A549 (cell line): ENCODE data around the gene VSIG1. TPM values are rescaled to one million over a fixed set of nuclear protein-coding genes. Genes with fewer than 3 reads are reported as not detected.
A peak's percentile ranks its signal among the peaks of the same experiment; 100 is the strongest.

Experiments used
- ATAC-seq, 2 experiments: fragments of 200-7000 bp in 1 of 2; fragments of >200 bp in 1 of 2; cut with Nextera tagmentation in 1 of 2; cut with Tn5 transposase in 1 of 2; 3 replicates each; pipeline versions ENCODE4 v1.8.0 to v1.9.1; 2018 to 2020; ENCODE audit warnings: mild to moderate bottlenecking in 1 of 2, moderate library complexity in 1 of 2
- CTCF ChIA-PET: fragments of 300-600 bp; sonication (Branson Sonifier 250); formaldehyde crosslinking; extraction: SDS; loops from one replicate; lab custom pipeline; 2021; ENCODE audit warnings: antibody characterized with exemption, inconsistent platforms; lab: Yijun Ruan, JAX
- POLR2A ChIA-PET: fragments of 350-600 bp; formaldehyde crosslinking; extraction: SDS; loops from one replicate; lab custom pipeline; 2021; ENCODE audit warnings: antibody characterized with exemption, inconsistent platforms; lab: Yijun Ruan, JAX
- DNase-seq, 2 experiments: peaks; one replicate each; pipeline versions ENCODE4 v3.0.0 to v3.0.0-alpha.2; 2011 to 2016; ENCODE audit warnings: low read depth in 1 of 2, low spot score in 1 of 2
- FAIRE-seq: peaks from 2 replicates; lab custom pipeline; 2011; peaks lifted over from hg19 to GRCh38; lab: Jason Lieb, UNC
- H3K27ac ChIP-seq, 2 experiments: fragments of >200 bp; sonication (Bioruptor Twin); formaldehyde crosslinking; 3 replicates each; pipeline ENCODE4 v1.5.1; 2016 to 2017
- H3K4me1 ChIP-seq: fragments of >200 bp; sonication (Bioruptor Twin); formaldehyde crosslinking; 3 replicates; pipeline ENCODE4 v1.6.1; 2016
- H3K4me2 ChIP-seq: fragments of >200 bp; sonication (Bioruptor Twin); formaldehyde crosslinking; 3 replicates; pipeline ENCODE4 v1.6.1; 2016
- H3K4me3 ChIP-seq: fragments of >200 bp; sonication (Bioruptor Twin); formaldehyde crosslinking; 3 replicates; pipeline ENCODE4 v1.5.1; 2016
- H3K9me3 ChIP-seq: fragments of >200 bp; sonication (Bioruptor Twin); formaldehyde crosslinking; 3 replicates; pipeline ENCODE4 v1.6.1; 2016
- ATOH8 ChIP-seq: fragments of 250-450 bp; sonication (Bioruptor Pico); IDR thresholded peaks from 2 replicates; pipeline ENCODE4 v1.5.0; 2020; ENCODE audit warnings: low read depth, mild to moderate bottlenecking, moderate library complexity
- BCL3 ChIP-seq: fragments of >200 bp; sonication (Bioruptor Twin); formaldehyde crosslinking; IDR thresholded peaks from 3 replicates; pipeline ENCODE4 v1.6.1; 2016
- BHLHE40 ChIP-seq: IDR thresholded peaks from 2 replicates; pipeline ENCODE4 v1.6.1; 2012; ENCODE audit warnings: low read depth, low read length, inconsistent platforms
- CBX8 ChIP-seq: fragments of 200-600 bp; sonication (generic); IDR thresholded peaks from 2 replicates; pipeline ENCODE4 v1.6.1; 2016
- CHD2 ChIP-seq: fragments of 150-350 bp; IDR thresholded peaks from 2 replicates; pipeline ENCODE4 v1.6.1; 2014; ENCODE audit warnings: low read length; ENCODE audit not compliant: partially characterized antibody
- CTCF ChIP-seq: fragments of >200 bp; sonication (Bioruptor Twin); formaldehyde crosslinking; IDR thresholded peaks from 3 replicates; pipeline ENCODE4 v1.5.1; 2016
- ELK1 ChIP-seq: fragments of 150-350 bp; IDR thresholded peaks from 2 replicates; pipeline ENCODE4 v1.6.1; 2014; ENCODE audit warnings: low read depth, mild to moderate bottlenecking, low read length
- EP300 ChIP-seq, 2 experiments: fragments of >200 bp; sonication (Bioruptor Twin); formaldehyde crosslinking; IDR thresholded peaks; 2 replicates in 1 of 2; 3 replicates in 1 of 2; pipeline ENCODE4 v1.6.1; 2016 to 2017
- ESRRA ChIP-seq: fragments of 150-350 bp; IDR thresholded peaks from 2 replicates; pipeline ENCODE4 v1.6.1; 2014; ENCODE audit warnings: mild to moderate bottlenecking, low read length, borderline replicate concordance
- HES2 ChIP-seq: fragments of >200 bp; sonication (Bioruptor Twin); formaldehyde crosslinking; IDR thresholded peaks from 2 replicates; pipeline ENCODE4 v1.6.1; 2016
- HEYL ChIP-seq: fragments of 250-450 bp; sonication (Bioruptor Pico); IDR thresholded peaks from 2 replicates; pipeline ENCODE4 v1.8.0; 2021; ENCODE audit warnings: mild to moderate bottlenecking, moderate library complexity
- HMGXB4 ChIP-seq: fragments of 250-450 bp; sonication (Bioruptor Pico); IDR thresholded peaks from 2 replicates; pipeline ENCODE4 v1.5.0; 2021; ENCODE audit warnings: mild to moderate bottlenecking, moderate library complexity, borderline replicate concordance
- HOXA7 ChIP-seq: fragments of 250-450 bp; sonication (Bioruptor Pico); IDR thresholded peaks from 2 replicates; pipeline ENCODE4 v1.5.0; 2020; ENCODE audit warnings: mild to moderate bottlenecking, moderate library complexity
- HOXB13 ChIP-seq: fragments of 250-450 bp; sonication (Bioruptor Pico); IDR thresholded peaks from 2 replicates; pipeline ENCODE4 v1.5.0; 2020; ENCODE audit warnings: low read depth, mild to moderate bottlenecking, moderate library complexity
- KDM1A ChIP-seq: fragments of 200-600 bp; sonication (generic); IDR thresholded peaks from 2 replicates; pipeline ENCODE4 v1.6.1; 2016; ENCODE audit warnings: low read depth, mild to moderate bottlenecking
- MAX ChIP-seq: IDR thresholded peaks from 2 replicates; pipeline ENCODE4 v1.6.1; 2012
- MAZ ChIP-seq: fragments of 150-350 bp; IDR thresholded peaks from 2 replicates; pipeline ENCODE4 v1.6.1; 2014; ENCODE audit warnings: antibody characterized with exemption, low read depth, low read length, borderline replicate concordance
- MYC ChIP-seq: IDR thresholded peaks from 2 replicates; pipeline ENCODE4 v1.6.1; 2012; ENCODE audit warnings: mild to moderate bottlenecking, inconsistent platforms, low read length, improper control_type of control experiment, borderline replicate concordance
- NPAS2 ChIP-seq: fragments of 250-450 bp; sonication (Bioruptor Pico); IDR thresholded peaks from 2 replicates; pipeline ENCODE4 v1.8.0; 2022; ENCODE audit warnings: mild to moderate bottlenecking, moderate library complexity, borderline replicate concordance
- PHF8 ChIP-seq: fragments of 200-600 bp; sonication (generic); IDR thresholded peaks from 2 replicates; pipeline ENCODE4 v1.6.1; 2016; ENCODE audit warnings: low read depth, mild to moderate bottlenecking, antibody characterized with exemption, moderate library complexity, borderline replicate concordance
- POLR2A ChIP-seq: IDR thresholded peaks from 2 replicates; pipeline ENCODE4 v1.6.1; 2012; ENCODE audit warnings: mild to moderate bottlenecking, low read length
- POLR2AphosphoS2 ChIP-seq: conservative IDR thresholded peaks from 2 replicates; pipeline ENCODE4 v1.6.1; 2012; ENCODE audit warnings: low read length, improper control_type of control experiment, inconsistent platforms
- REST ChIP-seq: fragments of 200-600 bp; sonication (generic); IDR thresholded peaks from 2 replicates; pipeline ENCODE4 v1.6.1; 2016; ENCODE audit warnings: antibody characterized with exemption, mild to moderate bottlenecking, moderate library complexity
- WGBS: methylation state at CpG from one replicate; pipeline ENCODE4 v1.1.6; 2017; ENCODE audit errors: missing lambda C conversion rate; 5-methylcytosine and 5-hydroxymethylcytosine counted together
- polyA plus RNA-seq, 4 experiments: library from polyadenylated mRNA; depleted of rRNA in 3 of 4; stranded (reverse); fragments of >200 nt; fragmentation: RNase III in 1 of 4; extraction: RNeasy Plus Mini Kit Qiagen cat#74134 plus additional on column Dnase treatment in 1 of 4; gene quantifications; 2 replicates in 3 of 4; 3 replicates in 1 of 4; pipeline ENCODE4 v1.2.3, GENCODE V29; 2011 to 2017

The VSIG1 gene
- polyA plus RNA-seq, 2 of the 4 experiments (the other 2 are of a cell fraction): 0.17 to 1.2 TPM

GRCh38 chrX:108059801-108060200 lies 14.9 kb downstream of the VSIG1 start:
- Histone ChIP-seq H3K4me2 (no peak overlapping the region), H3K4me1 (no peaks in the 10 kb centered on the region), H3K27ac (no peak overlapping the region), H3K4me3 (no peak overlapping the region), H3K9me3 (no peaks in the 10 kb centered on the region)
- DNase-seq (no peak), FAIRE-seq (peak; percentile 93), ATAC-seq (no peak)
- POLR2A ChIA-PET: no interaction called here
- CTCF ChIA-PET: interaction anchor here (3.0 kb wide), 1 partner anchor 39 kb away, joined by 13 read pairs; no protein-coding TSS in a partner anchor
- 85% methylated on average over 1 of the region's 1 CpG for WGBS
- TF ChIP-seq HES2 (no peak), PHF8 (no peak), HMGXB4 (no peak), MYC (no peak), NPAS2 (CRISPR knock-in tag) (no peak), EP300 (IDR thresholded peaks at IDR 0.05) (no peak), KDM1A (no peak), POLR2A (no peak), POLR2AphosphoS2 (no peak), ELK1 (no peak), ESRRA (no peak), CBX8 (no peak), BHLHE40 (no peak)

- ChIA-PET CTCF (no interaction called here), POLR2A (no interaction called here)
- no peaks in the 10 kb centered on the region for H3K4me1 ChIP-seq
- peak; percentile 73 for FAIRE-seq
- H3K27ac ChIP-seq: no peak overlapping the region
- no peak overlapping the region for H3K4me3 ChIP-seq
- DNase-seq: no peak
- 88% methylated on average over 1 of the region's 1 CpG for WGBS
- no peak for ATAC-seq
- no peaks in the 10 kb centered on the region for H3K9me3 ChIP-seq
- H3K4me2 ChIP-seq: no peak overlapping the region
- no peak for TF ChIP-seq CTCF
- no peak for TF ChIP-seq EP300 (IDR thresholded peaks at IDR 0.05)
- TF ChIP-seq MAZ: no peak
- TF ChIP-seq HOXA7 (CRISPR knock-in tag): no peak
- no peak for TF ChIP-seq HES2
- no peak for TF ChIP-seq MAX
- TF ChIP-seq HOXB13: no peak
- TF ChIP-seq BCL3: no peak
- TF ChIP-seq ATOH8 (CRISPR knock-in tag): no peak
- TF ChIP-seq CHD2: no peak
- no peak for TF ChIP-seq HEYL
- TF ChIP-seq HMGXB4: no peak
- TF ChIP-seq REST: no peak
Observed at GRCh38 chrX:108064001-108064400, 19.1 kb downstream of the VSIG1 start.
